ENCODE results near the gene KAT6B.

The KAT6B gene

DNA sequence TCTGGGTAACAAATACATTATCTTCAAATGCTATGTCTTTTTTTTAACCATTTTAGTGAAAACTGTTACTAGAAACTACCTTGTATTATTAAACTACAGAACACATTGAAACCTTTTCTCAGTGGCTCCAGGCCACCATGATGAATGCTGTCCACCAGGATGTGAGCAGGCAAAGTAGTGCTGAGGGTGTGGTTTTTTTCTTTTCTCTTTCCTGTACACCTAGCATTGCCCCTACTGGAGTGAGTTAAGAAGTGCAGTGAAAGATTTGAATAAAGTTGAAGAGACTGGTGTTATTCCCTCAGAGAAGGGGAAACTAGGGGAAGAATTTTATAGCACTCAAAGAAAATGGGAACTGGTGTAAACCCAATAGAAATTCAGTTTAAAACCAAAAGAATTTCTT lies 165.0 kb downstream of the KAT6B start:
- no peak for TF ChIP-seq ZFX (IDR thresholded peaks at IDR 0.05; ENCODE audit: borderline replicate concordance)
- TF ChIP-seq, protein P1, sequence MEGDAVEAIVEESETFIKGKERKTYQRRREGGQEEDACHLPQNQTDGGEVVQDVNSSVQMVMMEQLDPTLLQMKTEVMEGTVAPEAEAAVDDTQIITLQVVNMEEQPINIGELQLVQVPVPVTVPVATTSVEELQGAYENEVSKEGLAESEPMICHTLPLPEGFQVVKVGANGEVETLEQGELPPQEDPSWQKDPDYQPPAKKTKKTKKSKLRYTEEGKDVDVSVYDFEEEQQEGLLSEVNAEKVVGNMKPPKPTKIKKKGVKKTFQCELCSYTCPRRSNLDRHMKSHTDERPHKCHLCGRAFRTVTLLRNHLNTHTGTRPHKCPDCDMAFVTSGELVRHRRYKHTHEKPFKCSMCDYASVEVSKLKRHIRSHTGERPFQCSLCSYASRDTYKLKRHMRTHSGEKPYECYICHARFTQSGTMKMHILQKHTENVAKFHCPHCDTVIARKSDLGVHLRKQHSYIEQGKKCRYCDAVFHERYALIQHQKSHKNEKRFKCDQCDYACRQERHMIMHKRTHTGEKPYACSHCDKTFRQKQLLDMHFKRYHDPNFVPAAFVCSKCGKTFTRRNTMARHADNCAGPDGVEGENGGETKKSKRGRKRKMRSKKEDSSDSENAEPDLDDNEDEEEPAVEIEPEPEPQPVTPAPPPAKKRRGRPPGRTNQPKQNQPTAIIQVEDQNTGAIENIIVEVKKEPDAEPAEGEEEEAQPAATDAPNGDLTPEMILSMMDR (IDR thresholded peaks at IDR 0.05): peak; percentile 56
- no peak overlapping the region for H3K27ac ChIP-seq

DNA sequence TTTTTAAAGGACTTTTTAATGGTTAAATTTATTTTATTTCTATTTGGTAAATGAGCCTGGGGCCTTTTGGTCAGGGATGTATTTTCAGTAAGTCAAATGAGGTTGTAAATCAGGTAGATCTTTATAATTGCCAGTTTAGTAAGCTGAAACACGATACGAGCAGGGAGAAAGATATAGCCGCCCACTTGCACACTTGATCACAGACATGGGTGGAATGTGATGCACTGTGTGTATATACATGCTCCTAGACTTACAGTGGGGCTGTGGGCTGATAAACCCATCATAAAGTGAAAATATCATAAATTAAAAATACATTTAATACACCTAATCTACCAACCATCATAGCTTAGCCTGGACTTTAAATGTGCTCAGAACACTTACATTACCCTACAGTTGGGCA lies 165.7 kb downstream of the KAT6B start:
- no peak overlapping the region for H3K27ac ChIP-seq
- TF ChIP-seq ZFX (IDR thresholded peaks at IDR 0.05; ENCODE audit: borderline replicate concordance): no peak
- TF ChIP-seq, protein P1 (IDR thresholded peaks at IDR 0.05): no peak

DNA sequence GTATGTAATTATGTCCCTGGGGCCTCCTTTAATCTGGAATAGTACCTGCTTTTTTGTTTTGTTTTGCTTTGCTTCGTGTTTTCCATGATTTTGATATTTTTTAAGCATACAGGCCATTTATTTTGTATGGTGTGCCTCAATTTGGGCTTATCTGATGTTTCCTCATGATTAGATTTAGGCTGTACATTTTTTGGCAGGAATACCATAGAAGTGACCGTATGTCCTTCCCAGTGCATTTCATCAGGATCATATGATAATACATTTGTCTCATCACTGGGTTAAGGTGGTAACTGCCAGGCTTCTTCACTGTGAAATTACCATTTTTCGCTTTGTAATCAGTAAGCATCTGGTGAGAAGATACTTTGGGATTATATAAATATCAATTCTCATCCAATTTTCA lies 167.2 kb downstream of the KAT6B start:
- no peak overlapping the region for H3K27ac ChIP-seq
- TF ChIP-seq ZFX (IDR thresholded peaks at IDR 0.05; ENCODE audit: borderline replicate concordance): no peak
- TF ChIP-seq, protein P1 (IDR thresholded peaks at IDR 0.05): no peak

GRCh38 chr10:74994854-74995253 lies 168.5 kb downstream of the KAT6B start:
- TF ChIP-seq ZFX (IDR thresholded peaks at IDR 0.05; ENCODE audit: borderline replicate concordance): no peak
- TF ChIP-seq, protein P1 (IDR thresholded peaks at IDR 0.05): no peak
- no peak overlapping the region for H3K27ac ChIP-seq

DNA sequence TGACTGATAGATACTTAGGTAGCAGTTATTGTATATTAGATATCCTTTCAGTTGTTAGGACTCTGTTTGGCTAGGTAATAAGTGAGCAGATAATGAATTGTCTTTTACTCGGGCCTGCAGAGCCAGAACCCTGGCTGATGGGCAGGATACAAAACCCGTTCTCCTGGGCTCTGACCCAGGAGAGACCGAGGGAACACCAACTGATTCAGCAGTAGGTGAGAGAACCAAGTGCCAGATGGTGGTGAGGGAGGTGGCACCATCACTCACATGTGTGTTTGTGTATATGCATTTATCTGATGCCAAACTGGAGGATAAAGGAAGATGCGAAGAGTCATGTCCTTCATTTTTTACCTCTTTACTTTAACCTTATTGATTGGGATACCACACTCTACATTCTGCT lies 169.4 kb downstream of the KAT6B start:
- no peak overlapping the region for H3K27ac ChIP-seq
- TF ChIP-seq ZFX (IDR thresholded peaks at IDR 0.05; ENCODE audit: borderline replicate concordance): no peak
- TF ChIP-seq, protein P1 (IDR thresholded peaks at IDR 0.05): no peak

- H3K27ac ChIP-seq: no peak overlapping the region
- TF ChIP-seq, protein P1 (IDR thresholded peaks at IDR 0.05): no peak
- TF ChIP-seq ZFX (IDR thresholded peaks at IDR 0.05; ENCODE audit: borderline replicate concordance): no peak
Observed at GRCh38 chr10:74997163-74997562, 170.8 kb downstream of the KAT6B start.

- H3K27ac ChIP-seq: no peak overlapping the region
- no peak for TF ChIP-seq ZFX (IDR thresholded peaks at IDR 0.05; ENCODE audit: borderline replicate concordance)
- TF ChIP-seq, protein P1 (IDR thresholded peaks at IDR 0.05): no peak
Observed at GRCh38 chr10:75000748-75001321, 174.4 kb downstream of the KAT6B start.

Measured in 22Rv1 (cell line).